ENCODE data around the gene KRTAP3-2.

The KRTAP3-2 gene

GRCh38 chr17:40956401-40957254, 43.1 kb downstream of the KRTAP3-2 start:
- no peak overlapping the region for H3K4me3 ChIP-seq (ENCODE audit: control insufficient read depth in 1 of 7, extremely low read depth in 1 of 7, insufficient read depth in 4 of 7, low read depth in 2 of 7, low read length in 6 of 7)
- ChIA-PET POLR2A (no interaction called here), CTCF (interaction anchor here (0.7 to 1.1 kb wide), 2 partner anchors 10 to 17 kb away, joined by 3 read pairs; no protein-coding TSS in a partner anchor)
- H3K4me1 ChIP-seq (ENCODE audit: control extremely low read depth in 1 of 4, control insufficient read depth in 4 of 4, insufficient read depth in 4 of 4, low read length in 3 of 4) = no peaks in the 10 kb centered on the region
- H3K27me3 ChIP-seq (replicated peaks in 2 of 5; ENCODE audit: control insufficient read depth in 4 of 5, insufficient read depth in 5 of 5, low read length in 4 of 5) = peaks cover 0 to 4% (median 2%) of the 10 kb centered on the region in 5 experiments
- H3K27ac ChIP-seq (ENCODE audit: insufficient read depth in 1 of 2, low read depth in 1 of 2, low read length in 2 of 2, poor library complexity in 1 of 2, severe bottlenecking in 2 of 2) = no peak overlapping the region
- no peaks in the 10 kb centered on the region for H3K36me3 ChIP-seq (ENCODE audit: control insufficient read depth in 4 of 4, insufficient read depth in 4 of 4, low read length in 3 of 4)
- no peak for DNase-seq
- 95% methylated on average over 3 of the region's 8 CpGs for WGBS (ENCODE audit: insufficient coverage)
- no peaks in the 10 kb centered on the region for H3K9me3 ChIP-seq (ENCODE audit: control extremely low read depth in 1 of 5, control insufficient read depth in 4 of 5, insufficient read depth in 2 of 5, low read depth in 1 of 5, low read length in 4 of 5)

- Histone ChIP-seq H3K4me1 (ENCODE audit: control extremely low read depth in 1 of 4, control insufficient read depth in 4 of 4, insufficient read depth in 4 of 4, low read length in 3 of 4) (no peaks in the 10 kb centered on the region), H3K27me3 (replicated peaks in 2 of 5; ENCODE audit: control insufficient read depth in 4 of 5, insufficient read depth in 5 of 5, low read length in 4 of 5) (peaks cover 2 to 22% (median 3%) of the 10 kb centered on the region in 5 experiments), H3K27ac (ENCODE audit: insufficient read depth in 1 of 2, low read depth in 1 of 2, low read length in 2 of 2, poor library complexity in 1 of 2, severe bottlenecking in 2 of 2) (no peak overlapping the region), H3K4me3 (ENCODE audit: control insufficient read depth in 1 of 7, extremely low read depth in 1 of 7, insufficient read depth in 4 of 7, low read depth in 2 of 7, low read length in 6 of 7) (no peak overlapping the region), H3K36me3 (ENCODE audit: control insufficient read depth in 4 of 4, insufficient read depth in 4 of 4, low read length in 3 of 4) (no peaks in the 10 kb centered on the region), H3K9me3 (ENCODE audit: control extremely low read depth in 1 of 5, control insufficient read depth in 4 of 5, insufficient read depth in 2 of 5, low read depth in 1 of 5, low read length in 4 of 5) (no peaks in the 10 kb centered on the region)
- CTCF ChIA-PET = no interaction called here
- POLR2A ChIA-PET = no interaction called here
- DNase-seq = no peak
- 100% methylated on average over 2 of the region's 2 CpGs for WGBS (ENCODE audit: insufficient coverage)
Observed at GRCh38 chr17:40953881-40954280, 45.8 kb downstream of the KRTAP3-2 start.

GRCh38 chr17:40952661-40953060, 47.0 kb downstream of the KRTAP3-2 start:
- no peaks in the 10 kb centered on the region for H3K9me3 ChIP-seq (ENCODE audit: control extremely low read depth in 1 of 5, control insufficient read depth in 4 of 5, insufficient read depth in 2 of 5, low read depth in 1 of 5, low read length in 4 of 5)
- no peak overlapping the region for H3K4me3 ChIP-seq (ENCODE audit: control insufficient read depth in 1 of 7, extremely low read depth in 1 of 7, insufficient read depth in 4 of 7, low read depth in 2 of 7, low read length in 6 of 7)
- H3K27me3 ChIP-seq (replicated peaks in 2 of 5; ENCODE audit: control insufficient read depth in 4 of 5, insufficient read depth in 5 of 5, low read length in 4 of 5) = peaks cover 2 to 28% (median 5%) of the 10 kb centered on the region in 5 experiments
- WGBS (ENCODE audit: insufficient coverage) = no CpG with 5 or more reads among the region's 1 CpG
- CTCF ChIA-PET = interaction anchor here (0.5 kb wide), 1 partner anchor 220 kb away, joined by 3 read pairs; no protein-coding TSS in a partner anchor
- DNase-seq = no peak
- POLR2A ChIA-PET = no interaction called here
- H3K36me3 ChIP-seq (ENCODE audit: control insufficient read depth in 4 of 4, insufficient read depth in 4 of 4, low read length in 3 of 4) = no peaks in the 10 kb centered on the region
- H3K27ac ChIP-seq (ENCODE audit: insufficient read depth in 1 of 2, low read depth in 1 of 2, low read length in 2 of 2, poor library complexity in 1 of 2, severe bottlenecking in 2 of 2) = no peak overlapping the region
- H3K4me1 ChIP-seq (ENCODE audit: control extremely low read depth in 1 of 4, control insufficient read depth in 4 of 4, insufficient read depth in 4 of 4, low read length in 3 of 4) = no peaks in the 10 kb centered on the region

GRCh38 chr17:40952154-40952553, 47.6 kb downstream of the KRTAP3-2 start:
- WGBS (ENCODE audit: insufficient coverage) = 100% methylated on average over 1 of the region's 2 CpGs
- Histone ChIP-seq H3K4me1 (ENCODE audit: control extremely low read depth in 1 of 4, control insufficient read depth in 4 of 4, insufficient read depth in 4 of 4, low read length in 3 of 4) (no peaks in the 10 kb centered on the region), H3K27ac (ENCODE audit: insufficient read depth in 1 of 2, low read depth in 1 of 2, low read length in 2 of 2, poor library complexity in 1 of 2, severe bottlenecking in 2 of 2) (no peak overlapping the region), H3K27me3 (replicated peaks in 2 of 5; ENCODE audit: control insufficient read depth in 4 of 5, insufficient read depth in 5 of 5, low read length in 4 of 5) (peaks cover 2 to 28% (median 5%) of the 10 kb centered on the region in 5 experiments), H3K36me3 (ENCODE audit: control insufficient read depth in 4 of 4, insufficient read depth in 4 of 4, low read length in 3 of 4) (no peaks in the 10 kb centered on the region), H3K4me3 (ENCODE audit: control insufficient read depth in 1 of 7, extremely low read depth in 1 of 7, insufficient read depth in 4 of 7, low read depth in 2 of 7, low read length in 6 of 7) (no peak overlapping the region), H3K9me3 (ENCODE audit: control extremely low read depth in 1 of 5, control insufficient read depth in 4 of 5, insufficient read depth in 2 of 5, low read depth in 1 of 5, low read length in 4 of 5) (no peaks in the 10 kb centered on the region)
- ChIA-PET POLR2A (no interaction called here), CTCF (interaction anchor here (0.5 kb wide), 1 partner anchor 221 kb away, joined by 3 read pairs; no protein-coding TSS in a partner anchor)
- DNase-seq = no peak

- no peak for DNase-seq
- ChIA-PET CTCF (no interaction called here), POLR2A (no interaction called here)
- Histone ChIP-seq H3K4me1 (ENCODE audit: control extremely low read depth in 1 of 4, control insufficient read depth in 4 of 4, insufficient read depth in 4 of 4, low read length in 3 of 4) (no peaks in the 10 kb centered on the region), H3K9me3 (ENCODE audit: control extremely low read depth in 1 of 5, control insufficient read depth in 4 of 5, insufficient read depth in 2 of 5, low read depth in 1 of 5, low read length in 4 of 5) (no peaks in the 10 kb centered on the region), H3K4me3 (ENCODE audit: control insufficient read depth in 1 of 7, extremely low read depth in 1 of 7, insufficient read depth in 4 of 7, low read depth in 2 of 7, low read length in 6 of 7) (no peak overlapping the region), H3K27ac (ENCODE audit: insufficient read depth in 1 of 2, low read depth in 1 of 2, low read length in 2 of 2, poor library complexity in 1 of 2, severe bottlenecking in 2 of 2) (no peak overlapping the region), H3K36me3 (ENCODE audit: control insufficient read depth in 4 of 4, insufficient read depth in 4 of 4, low read length in 3 of 4) (no peaks in the 10 kb centered on the region), H3K27me3 (replicated peaks in 2 of 5; ENCODE audit: control insufficient read depth in 4 of 5, insufficient read depth in 5 of 5, low read length in 4 of 5) (peaks cover 4 to 31% (median 5%) of the 10 kb centered on the region in 5 experiments)
- 94% methylated on average over 2 of the region's 2 CpGs for WGBS (ENCODE audit: insufficient coverage)
Observed at GRCh38 chr17:40951011-40951622, 48.6 kb downstream of the KRTAP3-2 start.

GRCh38 chr17:40950176-40950575, 49.5 kb downstream of the KRTAP3-2 start:
- WGBS (ENCODE audit: insufficient coverage) = 87% methylated on average over 4 of the region's 7 CpGs
- Histone ChIP-seq H3K9me3 (ENCODE audit: control extremely low read depth in 1 of 5, control insufficient read depth in 4 of 5, insufficient read depth in 2 of 5, low read depth in 1 of 5, low read length in 4 of 5) (no peaks in the 10 kb centered on the region), H3K4me3 (ENCODE audit: control insufficient read depth in 1 of 7, extremely low read depth in 1 of 7, insufficient read depth in 4 of 7, low read depth in 2 of 7, low read length in 6 of 7) (no peak overlapping the region), H3K27me3 (replicated peaks in 2 of 5; ENCODE audit: control insufficient read depth in 4 of 5, insufficient read depth in 5 of 5, low read length in 4 of 5) (peaks cover 3 to 35% (median 5%) of the 10 kb centered on the region in 5 experiments), H3K4me1 (ENCODE audit: control extremely low read depth in 1 of 4, control insufficient read depth in 4 of 4, insufficient read depth in 4 of 4, low read length in 3 of 4) (no peaks in the 10 kb centered on the region), H3K36me3 (ENCODE audit: control insufficient read depth in 4 of 4, insufficient read depth in 4 of 4, low read length in 3 of 4) (no peaks in the 10 kb centered on the region), H3K27ac (ENCODE audit: insufficient read depth in 1 of 2, low read depth in 1 of 2, low read length in 2 of 2, poor library complexity in 1 of 2, severe bottlenecking in 2 of 2) (no peak overlapping the region)
- CTCF ChIA-PET = no interaction called here
- no peak for DNase-seq
- POLR2A ChIA-PET = no interaction called here

GRCh38 chr17:40949418-40949817, 50.3 kb downstream of the KRTAP3-2 start:
- no peaks in the 10 kb centered on the region for H3K36me3 ChIP-seq (ENCODE audit: control insufficient read depth in 4 of 4, insufficient read depth in 4 of 4, low read length in 3 of 4)
- ChIA-PET POLR2A (no interaction called here), CTCF (interaction anchor here (0.6 kb wide), 1 partner anchor 85 kb away, joined by 3 read pairs; no protein-coding TSS in a partner anchor)
- no peak overlapping the region for H3K27ac ChIP-seq (ENCODE audit: insufficient read depth in 1 of 2, low read depth in 1 of 2, low read length in 2 of 2, poor library complexity in 1 of 2, severe bottlenecking in 2 of 2)
- H3K4me1 ChIP-seq (ENCODE audit: control extremely low read depth in 1 of 4, control insufficient read depth in 4 of 4, insufficient read depth in 4 of 4, low read length in 3 of 4) = no peaks in the 10 kb centered on the region
- no peak overlapping the region for H3K4me3 ChIP-seq (ENCODE audit: control insufficient read depth in 1 of 7, extremely low read depth in 1 of 7, insufficient read depth in 4 of 7, low read depth in 2 of 7, low read length in 6 of 7)
- peaks cover 3 to 33% (median 5%) of the 10 kb centered on the region in 5 experiments for H3K27me3 ChIP-seq (replicated peaks in 2 of 5; ENCODE audit: control insufficient read depth in 4 of 5, insufficient read depth in 5 of 5, low read length in 4 of 5)
- DNase-seq = no peak
- H3K9me3 ChIP-seq (ENCODE audit: control extremely low read depth in 1 of 5, control insufficient read depth in 4 of 5, insufficient read depth in 2 of 5, low read depth in 1 of 5, low read length in 4 of 5) = no peaks in the 10 kb centered on the region
- 58% methylated on average over 10 of the region's 10 CpGs for WGBS (ENCODE audit: insufficient coverage)
